ENCODE measurements around the gene MNT. TPM values are rescaled to one million over a fixed set of nuclear protein-coding genes. Genes with fewer than 3 reads are reported as not detected.

Gene MNT
- polyA plus RNA-seq, 6 donors from 2014 or later, result 0.60 to 1.3 (median 0.90) TPM

- Mint-ChIP-seq H3K4me1 (peaks cover 0 to 7% (median 5%) of the 10 kb centered on the region in 3 donors), H3K9me3 (no peaks in the 10 kb centered on the region), H3K27ac (peak overlapping the region in 3 of 6 donors; percentile 53 to 73 (median 65)), H3K4me3 (no peak overlapping the region), H3K36me3 (no peaks in the 10 kb centered on the region), H3K27me3 (no peaks in the 10 kb centered on the region)
- DNase-seq (no peak), ATAC-seq (ENCODE audit: low read depth in 2 of 2) (no peak)
Observed at GRCh38 chr17:2378905-2379304, 22.0 kb downstream of the MNT start.

GRCh38 chr17:2377659-2378058, 23.2 kb downstream of the MNT start:
- no peak overlapping the region for H3K27ac Mint-ChIP-seq

GRCh38 chr17:2376107-2376506, 24.8 kb downstream of the MNT start:
- H3K36me3 Mint-ChIP-seq, result no peaks in the 10 kb centered on the region
- H3K9me3 Mint-ChIP-seq, result no peaks in the 10 kb centered on the region
- no peak for DNase-seq
- H3K27ac Mint-ChIP-seq, result no peak overlapping the region
- ATAC-seq (ENCODE audit: low read depth in 2 of 2), result no peak
- H3K4me3 Mint-ChIP-seq, result no peak overlapping the region
- H3K4me1 Mint-ChIP-seq, result peaks cover 0 to 3% (median 2%) of the 10 kb centered on the region in 3 donors
- H3K27me3 Mint-ChIP-seq, result no peaks in the 10 kb centered on the region

More at GRCh38 chr17:2377659-2378058, 23.2 kb downstream of the MNT start:
- peaks cover 0 to 6% (median 1%) of the 10 kb centered on the region in 3 donors for H3K4me1 Mint-ChIP-seq
- ATAC-seq (ENCODE audit: low read depth in 2 of 2) (no peak), DNase-seq (no peak)
- no peaks in the 10 kb centered on the region for H3K9me3 Mint-ChIP-seq
- H3K4me3 Mint-ChIP-seq, result no peak overlapping the region
- H3K27me3 Mint-ChIP-seq, result no peaks in the 10 kb centered on the region
- H3K36me3 Mint-ChIP-seq, result no peaks in the 10 kb centered on the region

- no peak overlapping the region for H3K4me3 Mint-ChIP-seq
- peaks cover 0 to 2% (median 0%) of the 10 kb centered on the region in 3 donors for H3K4me1 Mint-ChIP-seq
- H3K9me3 Mint-ChIP-seq, result no peaks in the 10 kb centered on the region
- H3K27me3 Mint-ChIP-seq, result no peaks in the 10 kb centered on the region
- peak overlapping the region in 1 of 6 donors; percentile 61 for H3K27ac Mint-ChIP-seq
- ATAC-seq (ENCODE audit: low read depth in 2 of 2) (no peak), DNase-seq (no peak)
- H3K36me3 Mint-ChIP-seq, result no peaks in the 10 kb centered on the region
Observed at GRCh38 chr17:2375406-2375805, 25.5 kb downstream of the MNT start.

- Mint-ChIP-seq H3K9me3 (no peaks in the 10 kb centered on the region), H3K27me3 (no peaks in the 10 kb centered on the region), H3K4me1 (peaks cover 0 to 6% (median 2%) of the 10 kb centered on the region in 3 donors), H3K36me3 (no peaks in the 10 kb centered on the region), H3K4me3 (no peak overlapping the region), H3K27ac (peak overlapping the region in 2 of 6 donors; percentile 5 to 61)
- ATAC-seq (ENCODE audit: low read depth in 2 of 2), result no peak
- no peak for DNase-seq
Observed at GRCh38 chr17:2374549-2375285, 26.1 kb downstream of the MNT start.

GRCh38 chr17:2373179-2373578, 27.7 kb downstream of the MNT start:
- Mint-ChIP-seq H3K27me3 (no peaks in the 10 kb centered on the region), H3K4me3 (peak overlapping the region in 1 of 8 donors; percentile 75), H3K27ac (peak overlapping the region in 1 of 6 donors; percentile 44), H3K4me1 (peaks cover 0 to 6% (median 2%) of the 10 kb centered on the region in 3 donors), H3K36me3 (no peaks in the 10 kb centered on the region), H3K9me3 (no peaks in the 10 kb centered on the region)
- ATAC-seq (ENCODE audit: low read depth in 2 of 2) (no peak), DNase-seq (no peak)

- Mint-ChIP-seq H3K27me3 (no peaks in the 10 kb centered on the region), H3K4me1 (peaks cover 0 to 6% (median 2%) of the 10 kb centered on the region in 3 donors), H3K9me3 (no peaks in the 10 kb centered on the region), H3K36me3 (no peaks in the 10 kb centered on the region), H3K27ac (peak overlapping the region in 1 of 6 donors; percentile 44), H3K4me3 (no peak overlapping the region)
- DNase-seq, result no peak
- no peak for ATAC-seq (ENCODE audit: low read depth in 2 of 2)
Observed at GRCh38 chr17:2372681-2373080, 28.2 kb downstream of the MNT start.

GRCh38 chr17:2372180-2372579, 28.7 kb downstream of the MNT start:
- H3K4me1 Mint-ChIP-seq, result peaks cover 0 to 6% (median 2%) of the 10 kb centered on the region in 3 donors
- H3K36me3 Mint-ChIP-seq, result no peaks in the 10 kb centered on the region
- ATAC-seq (ENCODE audit: low read depth in 2 of 2), result no peak

GRCh38 chr17:2371183-2372130, 29.4 kb downstream of the MNT start:
- Mint-ChIP-seq H3K4me3 (no peak overlapping the region), H3K27me3 (no peaks in the 10 kb centered on the region), H3K4me1 (peaks cover 0 to 6% (median 2%) of the 10 kb centered on the region in 3 donors), H3K27ac (no peak overlapping the region), H3K36me3 (no peaks in the 10 kb centered on the region), H3K9me3 (no peaks in the 10 kb centered on the region)
- no peak for ATAC-seq (ENCODE audit: low read depth in 2 of 2)
- DNase-seq, result no peak

More at GRCh38 chr17:2372180-2372579, 28.7 kb downstream of the MNT start:
- H3K9me3 Mint-ChIP-seq, result no peaks in the 10 kb centered on the region
- H3K27me3 Mint-ChIP-seq, result no peaks in the 10 kb centered on the region
- no peak overlapping the region for H3K27ac Mint-ChIP-seq
- DNase-seq, result no peak
- no peak overlapping the region for H3K4me3 Mint-ChIP-seq

- H3K27ac Mint-ChIP-seq, result peak overlapping the region in 1 of 6 donors; percentile 89
- peaks cover 0 to 6% (median 2%) of the 10 kb centered on the region in 3 donors for H3K4me1 Mint-ChIP-seq
- H3K4me3 Mint-ChIP-seq, result no peak overlapping the region
- H3K36me3 Mint-ChIP-seq, result no peaks in the 10 kb centered on the region
- no peak for DNase-seq
- H3K27me3 Mint-ChIP-seq, result no peaks in the 10 kb centered on the region
- ATAC-seq (ENCODE audit: low read depth in 2 of 2), result no peak
- H3K9me3 Mint-ChIP-seq, result no peaks in the 10 kb centered on the region
Observed at GRCh38 chr17:2370211-2370589, 30.7 kb downstream of the MNT start.

- Mint-ChIP-seq H3K27me3 (no peaks in the 10 kb centered on the region), H3K4me1 (peaks cover 0 to 6% (median 2%) of the 10 kb centered on the region in 3 donors), H3K36me3 (no peaks in the 10 kb centered on the region), H3K9me3 (no peaks in the 10 kb centered on the region), H3K27ac (peak overlapping the region in 1 of 6 donors; percentile 89), H3K4me3 (peak overlapping the region in 1 of 8 donors; percentile 23)
- DNase-seq (no peak), ATAC-seq (ENCODE audit: low read depth in 2 of 2) (no peak)
Observed at GRCh38 chr17:2369551-2370210, 31.2 kb downstream of the MNT start.

- Mint-ChIP-seq H3K27me3 (no peaks in the 10 kb centered on the region), H3K4me3 (no peak overlapping the region), H3K9me3 (no peaks in the 10 kb centered on the region), H3K27ac (no peak overlapping the region), H3K4me1 (peaks cover 0 to 6% (median 2%) of the 10 kb centered on the region in 3 donors), H3K36me3 (no peaks in the 10 kb centered on the region)
- DNase-seq (no peak), ATAC-seq (ENCODE audit: low read depth in 2 of 2) (no peak)
Observed at GRCh38 chr17:2369039-2369438, 31.8 kb downstream of the MNT start.

GRCh38 chr17:2368359-2368758, 32.5 kb downstream of the MNT start:
- peak overlapping the region in 1 of 6 donors; percentile 42 for H3K27ac Mint-ChIP-seq
- H3K27me3 Mint-ChIP-seq, result no peaks in the 10 kb centered on the region
- H3K4me3 Mint-ChIP-seq, result no peak overlapping the region
- DNase-seq (no peak), ATAC-seq (ENCODE audit: low read depth in 2 of 2) (no peak)
- no peaks in the 10 kb centered on the region for H3K36me3 Mint-ChIP-seq
- peaks cover 0 to 6% (median 2%) of the 10 kb centered on the region in 3 donors for H3K4me1 Mint-ChIP-seq
- H3K9me3 Mint-ChIP-seq, result no peaks in the 10 kb centered on the region
